GM19351 (cell line): ENCODE data around the gene GPR137C.
"Not testable (repeated sequence)": the region's sequence is repeated elsewhere in the genome, so short reads cannot be mapped to it uniquely, and the experiment has no call there.

ENCODE experiments used
- ATAC-seq: cut with Tn5 transposase; IDR thresholded peaks from one replicate; pipeline ENCODE4 v1.9.1; 2021; ENCODE audit warnings: mild to moderate bottlenecking, moderate library complexity; ENCODE audit not compliant: unreplicated experiment

GPR137C gene

GRCh38 chr14:52558688-52559087 lies 6.1 kb downstream of the GPR137C start:
- no peak for ATAC-seq

- no peak for ATAC-seq
Measured at GRCh38 chr14:52563120-52563519, 10.5 kb downstream of the GPR137C start.

GRCh38 chr14:52568454-52568853 lies 15.8 kb downstream of the GPR137C start:
- ATAC-seq, result not testable (repeated sequence)

- ATAC-seq, result no peak
Measured at GRCh38 chr14:52575858-52576257, 23.2 kb downstream of the GPR137C start.

- ATAC-seq, result no peak
Measured at GRCh38 chr14:52583544-52583943, 30.9 kb downstream of the GPR137C start.

- ATAC-seq, result no peak
Measured at GRCh38 chr14:52589646-52590045, 37.0 kb downstream of the GPR137C start.

GRCh38 chr14:52590318-52590717 lies 37.7 kb downstream of the GPR137C start:
- no peak for ATAC-seq

GRCh38 chr14:52596320-52596719 lies 43.7 kb downstream of the GPR137C start:
- no peak for ATAC-seq

GRCh38 chr14:52596861-52597260 lies 44.2 kb downstream of the GPR137C start:
- no peak for ATAC-seq

- ATAC-seq, result no peak
Measured at GRCh38 chr14:52598568-52598967, 45.9 kb downstream of the GPR137C start.

GRCh38 chr14:52599974-52600373 lies 47.3 kb downstream of the GPR137C start:
- no peak for ATAC-seq

- ATAC-seq, result peak; percentile 60
Measured at GRCh38 chr14:52602131-52602530, 49.5 kb downstream of the GPR137C start.

GRCh38 chr14:52607061-52607460 lies 54.4 kb downstream of the GPR137C start:
- no peak for ATAC-seq

GRCh38 chr14:52609445-52610044 lies 56.9 kb downstream of the GPR137C start:
- ATAC-seq, result no peak

- ATAC-seq, result no peak
Measured at GRCh38 chr14:52610187-52610586, 57.6 kb downstream of the GPR137C start.

- ATAC-seq, result no peak
Measured at GRCh38 chr14:52618602-52619001, 66.0 kb downstream of the GPR137C start.

GRCh38 chr14:52619687-52620086 lies 67.1 kb downstream of the GPR137C start:
- no peak for ATAC-seq

GRCh38 chr14:52640137-52640536 lies 87.5 kb downstream of the GPR137C start:
- no peak for ATAC-seq

- no peak for ATAC-seq
Measured at GRCh38 chr14:52641745-52642144, 89.1 kb downstream of the GPR137C start.

- ATAC-seq, result no peak
Measured at GRCh38 chr14:52649511-52649910, 96.9 kb downstream of the GPR137C start.

GRCh38 chr14:52650774-52651173 lies 98.1 kb downstream of the GPR137C start:
- ATAC-seq, result no peak

GRCh38 chr14:52656905-52657304 lies 104.3 kb downstream of the GPR137C start:
- no peak for ATAC-seq

- ATAC-seq, result no peak
Measured at GRCh38 chr14:52660325-52660724, 107.7 kb downstream of the GPR137C start.
